Activated CD8-positive, alpha-beta memory T cell treated with anti-CD3 and anti-CD28 coated beads for 4 hours (primary cell): ENCODE data around the gene RELT.

Experiments used
- DNase-seq, 2 donors: peaks; one replicate each; pipeline ENCODE4 v3.0.0-alpha.2; 2020; ENCODE audit warnings: low read depth in 2 of 2

RELT gene, protein sequence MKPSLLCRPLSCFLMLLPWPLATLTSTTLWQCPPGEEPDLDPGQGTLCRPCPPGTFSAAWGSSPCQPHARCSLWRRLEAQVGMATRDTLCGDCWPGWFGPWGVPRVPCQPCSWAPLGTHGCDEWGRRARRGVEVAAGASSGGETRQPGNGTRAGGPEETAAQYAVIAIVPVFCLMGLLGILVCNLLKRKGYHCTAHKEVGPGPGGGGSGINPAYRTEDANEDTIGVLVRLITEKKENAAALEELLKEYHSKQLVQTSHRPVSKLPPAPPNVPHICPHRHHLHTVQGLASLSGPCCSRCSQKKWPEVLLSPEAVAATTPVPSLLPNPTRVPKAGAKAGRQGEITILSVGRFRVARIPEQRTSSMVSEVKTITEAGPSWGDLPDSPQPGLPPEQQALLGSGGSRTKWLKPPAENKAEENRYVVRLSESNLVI

GRCh38 chr11:73376160-73376802 is at the start of gene RELT:
RELT (plus strand) TSS chr11:73376399; CDS start chr11:73389137, 12,738 bp downstream.
- peak; percentile 82 to 88 for DNase-seq

DNA sequence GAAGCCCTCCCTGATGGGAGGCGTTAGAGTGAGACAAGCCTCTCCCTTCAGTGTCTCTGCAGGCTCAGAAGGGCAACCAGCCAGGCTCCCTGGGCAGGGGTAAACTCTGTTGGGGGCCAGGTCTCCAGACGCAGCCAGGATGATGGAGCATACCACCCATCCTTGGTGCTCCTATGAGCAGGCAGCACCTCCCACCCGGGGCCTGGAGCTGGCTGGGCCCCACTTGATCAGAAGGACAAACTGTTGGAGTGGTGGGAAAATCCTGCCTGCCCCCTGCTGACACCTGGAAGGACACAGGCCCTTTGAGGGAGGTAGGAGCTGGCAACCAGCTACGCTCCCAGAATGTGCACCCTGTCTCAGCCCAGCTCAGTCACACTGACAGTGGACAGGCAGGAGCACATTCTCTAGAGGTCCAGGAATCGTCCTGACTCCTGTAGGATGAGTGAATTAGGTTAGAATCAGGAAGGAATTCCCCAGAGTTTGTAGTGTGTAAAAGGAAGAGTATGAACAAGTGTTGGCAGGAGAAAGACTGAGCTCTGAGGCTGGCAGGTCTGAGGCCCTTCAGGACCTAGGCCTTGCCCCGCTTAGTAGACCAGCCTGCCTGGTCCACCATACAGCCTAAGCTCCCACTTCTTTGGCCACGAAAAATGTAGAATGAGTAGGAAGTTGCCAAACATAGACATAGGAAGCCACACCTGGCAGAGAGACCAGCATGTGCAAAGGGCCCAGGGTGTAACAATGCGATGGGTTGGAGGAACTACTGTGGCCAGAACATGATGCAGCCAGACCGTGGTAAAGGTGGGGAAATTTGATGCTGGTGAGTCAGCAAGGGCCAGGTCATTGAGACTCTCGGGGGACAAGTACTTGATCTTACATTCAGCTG is 49.0 kb upstream of the RELT start:
- DNase-seq = no peak

- DNase-seq = no peak
Observed at GRCh38 chr11:73327812-73328364, 48.3 kb upstream of the RELT start.

GRCh38 chr11:73330569-73331093 is 45.6 kb upstream of the RELT start:
- DNase-seq = no peak

- DNase-seq = no peak
Observed at GRCh38 chr11:73331138-73331916, 44.9 kb upstream of the RELT start.

GRCh38 chr11:73333173-73333572 is 43.0 kb upstream of the RELT start:
- no peak for DNase-seq

DNA sequence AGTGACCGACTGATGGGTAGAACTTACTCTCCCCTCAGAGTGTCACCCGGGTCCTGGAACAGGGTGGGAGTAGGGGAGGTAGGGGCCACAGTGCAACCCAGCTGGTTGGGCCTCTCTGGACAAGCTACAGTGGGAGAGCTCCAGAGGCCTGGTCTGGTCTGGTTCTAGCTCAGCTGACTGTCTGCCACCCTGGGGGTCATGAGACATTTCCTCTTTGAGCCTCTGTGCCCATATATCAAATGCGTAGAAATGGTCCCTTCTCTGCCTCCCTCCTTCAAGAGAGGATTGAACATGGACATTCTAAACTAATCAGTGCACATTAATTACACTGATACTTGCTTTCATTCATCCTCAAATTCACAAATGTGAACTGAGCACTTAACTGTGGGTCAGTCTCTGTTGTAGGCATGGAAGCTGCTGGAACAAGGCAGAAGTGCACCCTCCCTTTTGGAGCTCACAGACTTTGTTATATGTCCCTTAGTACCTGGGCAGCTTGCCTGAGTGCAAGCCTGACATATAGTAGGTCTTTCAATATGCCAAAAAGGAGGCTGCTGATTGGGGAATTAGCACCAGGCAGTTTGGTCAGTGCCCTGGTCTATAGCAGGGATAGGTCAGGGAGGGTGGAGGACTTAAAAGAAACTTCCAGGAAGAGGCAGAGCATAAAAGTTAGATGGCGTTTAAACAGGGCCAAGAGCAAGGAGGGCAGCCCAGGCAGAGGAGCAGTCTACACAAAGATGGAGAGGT is 42.4 kb upstream of the RELT start:
- DNase-seq = no peak

GRCh38 chr11:73334384-73335203 is 41.6 kb upstream of the RELT start:
- no peak for DNase-seq

DNA sequence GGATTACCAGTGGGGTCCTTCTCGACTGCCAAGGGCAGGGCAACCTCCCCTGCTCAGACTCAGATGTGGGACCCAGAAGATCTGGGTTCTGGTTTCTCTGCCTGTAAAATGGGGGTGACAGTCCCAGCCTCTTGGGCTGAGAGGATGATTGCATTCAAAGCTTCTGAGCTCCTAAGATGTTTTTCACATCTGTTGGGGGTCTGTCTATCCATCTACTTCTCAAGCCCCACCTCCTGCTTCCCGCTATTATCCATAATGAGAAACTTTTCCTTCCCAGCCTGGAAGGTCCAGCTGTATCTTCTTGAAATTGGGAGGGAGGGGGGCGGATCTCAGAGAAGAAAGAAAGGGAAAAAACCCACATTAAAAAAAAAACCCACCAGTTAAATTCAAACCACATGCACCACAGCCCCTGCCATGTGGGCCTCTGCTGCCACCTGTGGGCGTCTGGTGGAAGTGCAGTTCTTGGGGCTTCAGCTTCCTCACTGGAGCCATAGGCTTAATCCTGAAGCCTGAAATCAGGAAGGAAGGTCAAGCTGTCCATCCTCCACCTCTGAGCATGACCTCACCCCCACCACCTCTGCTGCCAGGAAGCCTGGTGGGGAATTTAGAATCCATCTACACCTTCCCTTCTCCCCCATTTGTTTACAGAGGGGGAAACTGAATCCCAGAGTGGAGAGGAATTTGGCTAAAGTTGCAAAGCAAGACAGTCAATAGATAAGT is 40.8 kb upstream of the RELT start:
- DNase-seq = peak; percentile 49 to 62

- DNase-seq = no peak
Observed at GRCh38 chr11:73337846-73338245, 38.4 kb upstream of the RELT start.

DNA sequence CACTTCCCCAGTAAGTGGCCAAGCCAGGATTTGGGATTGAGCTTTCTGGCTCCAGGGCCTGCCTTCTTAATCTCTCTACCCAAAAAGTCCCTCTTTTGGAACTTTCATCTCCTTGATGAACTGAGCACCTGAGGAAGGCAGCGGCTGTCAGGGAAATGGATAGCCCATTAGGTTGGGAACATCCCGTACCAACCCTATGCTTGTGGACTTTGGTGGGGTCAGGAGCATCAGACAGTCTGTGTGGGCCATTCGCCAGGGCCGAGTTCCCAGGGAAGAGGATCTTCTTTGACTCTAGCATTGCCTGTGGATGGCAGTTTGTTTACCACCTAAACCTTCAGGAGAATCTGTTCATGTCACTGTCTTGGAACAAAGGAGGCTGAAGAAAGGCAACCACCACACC is 37.9 kb upstream of the RELT start:
- DNase-seq = no peak

DNA sequence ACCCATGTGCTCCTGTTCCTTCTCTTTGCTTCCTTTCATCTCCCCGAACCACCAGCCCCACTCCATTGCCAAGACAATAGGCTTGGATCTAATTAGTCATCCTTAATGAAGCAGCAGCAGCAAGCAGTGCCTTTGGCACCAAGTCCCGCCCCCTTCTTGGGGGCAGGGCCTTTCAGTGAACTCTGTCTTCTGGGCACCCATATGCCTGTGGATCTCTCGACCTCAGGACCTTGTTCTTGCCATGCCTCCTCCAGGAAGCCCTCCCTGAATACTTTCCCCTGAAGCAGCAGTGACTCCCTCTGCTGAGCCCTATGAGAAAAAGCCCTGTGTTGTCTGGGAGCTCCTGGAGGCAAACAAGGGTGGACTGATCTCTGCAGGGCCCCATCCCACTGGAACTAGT is 36.0 kb upstream of the RELT start:
- no peak for DNase-seq

- DNase-seq = no peak
Observed at GRCh38 chr11:73342633-73343032, 33.6 kb upstream of the RELT start.

- DNase-seq = no peak
Observed at GRCh38 chr11:73343076-73343873, 32.9 kb upstream of the RELT start.

DNA sequence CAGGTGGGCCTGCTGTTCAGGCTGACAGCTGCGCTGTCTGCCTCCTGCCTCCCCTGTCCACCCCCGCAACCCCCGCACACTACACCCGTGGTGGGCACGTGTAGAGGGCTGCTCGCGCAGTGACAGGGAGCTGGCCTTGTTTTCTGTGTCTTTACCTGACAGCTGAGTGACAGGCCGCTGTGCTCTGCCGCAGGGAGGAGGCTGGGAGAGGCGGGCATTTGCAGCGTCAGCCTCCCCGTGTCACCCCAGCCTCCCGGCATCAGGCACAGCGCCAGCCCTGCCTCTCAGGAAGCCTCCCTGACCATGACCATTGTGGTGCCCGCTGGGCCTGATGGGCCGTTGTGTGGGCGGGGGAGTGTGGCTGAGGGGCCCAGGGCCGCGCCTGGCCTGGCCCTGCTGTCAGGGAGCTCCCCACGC is 32.0 kb upstream of the RELT start:
- DNase-seq = no peak

DNA sequence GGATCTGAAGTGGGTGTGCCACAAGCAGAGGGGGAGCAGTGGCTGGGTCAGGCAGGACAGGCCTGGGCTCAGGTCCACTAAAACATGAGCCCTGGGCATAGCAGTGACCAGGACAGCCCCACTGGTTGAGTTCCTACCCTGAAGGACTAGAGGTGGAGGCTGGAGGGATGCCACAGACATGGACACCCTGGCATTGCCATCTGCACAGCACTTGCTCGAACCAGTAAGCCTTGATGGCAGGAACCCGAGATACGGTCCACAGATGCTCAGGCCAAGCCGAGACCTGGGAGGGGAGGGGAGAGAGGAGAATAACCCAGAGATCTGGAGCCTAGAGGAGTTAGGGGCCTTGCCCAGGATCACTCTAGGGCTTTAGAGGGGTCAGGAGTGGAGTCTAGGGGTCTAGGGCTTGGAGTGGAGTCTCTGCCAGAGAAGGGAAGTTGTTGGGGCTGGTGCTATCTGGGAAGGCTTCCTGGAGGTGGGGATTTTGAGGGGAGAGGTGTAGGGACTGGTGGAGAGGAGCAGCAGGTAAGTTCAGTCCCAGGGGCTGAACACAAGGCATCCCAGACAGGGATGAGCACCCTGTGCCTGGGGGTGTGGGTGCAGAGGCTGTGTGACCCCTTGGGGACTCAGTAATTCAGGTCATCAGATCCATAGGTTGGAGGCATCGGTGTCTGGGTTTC is 30.6 kb upstream of the RELT start:
- DNase-seq = no peak
